MCF 10A (cell line): ENCODE data around the gene KIF12. TPM values are rescaled to one million over a fixed set of nuclear protein-coding genes. Genes with fewer than 3 reads are reported as not detected.

Experiments
- Bru-seq: library from RNA; stranded (reverse); fragments of 400-500 nt; gene quantifications from one replicate; lab custom pipeline; 2021; lab: Mats Ljungman, UMichigan
- BruChase-seq, 2 experiments: library from RNA; stranded (reverse); fragments of 400-500 nt; gene quantifications; one replicate each; lab custom pipeline; 2021; lab: Mats Ljungman, UMichigan
- BruUV-seq: library from RNA; stranded (reverse); fragments of 400-500 nt; replicated peaks from 2 replicates; lab custom pipeline; 2021; lab: Mats Ljungman, UMichigan
- CTCF ChIA-PET: fragments of 300-600 bp; sonication (Branson Sonifier 250); formaldehyde crosslinking; extraction: SDS; loops from one replicate; lab custom pipeline; 2021; ENCODE audit warnings: antibody characterized with exemption, inconsistent platforms; lab: Yijun Ruan, JAX
- POLR2A ChIA-PET: fragments of 300-600, 350-650 bp; sonication (Branson Sonifier 250); formaldehyde crosslinking; extraction: SDS; loops from one replicate; lab custom pipeline; 2020; ENCODE audit warnings: antibody characterized with exemption, inconsistent platforms; lab: Yijun Ruan, JAX
- DNase-seq: peaks from one replicate; pipeline ENCODE4 v3.0.0-alpha.2; 2018; ENCODE audit not compliant: unreplicated experiment
- H3K27ac Mint-ChIP-seq: one replicate; pipeline ENCODE4 v1.8.0; 2022; ENCODE audit warnings: mild to moderate bottlenecking, low read depth, mixed read lengths; ENCODE audit not compliant: unreplicated experiment
- H3K27me3 Mint-ChIP-seq: one replicate; pipeline ENCODE4 v1.8.0; 2022; ENCODE audit warnings: mixed read lengths; ENCODE audit not compliant: insufficient read depth, unreplicated experiment
- H3K36me3 Mint-ChIP-seq: one replicate; pipeline ENCODE4 v1.8.0; 2022; ENCODE audit warnings: mild to moderate bottlenecking, moderate library complexity, mixed read lengths; ENCODE audit not compliant: insufficient read depth, unreplicated experiment
- H3K4me1 Mint-ChIP-seq: one replicate; pipeline ENCODE4 v1.8.0; 2022; ENCODE audit warnings: mixed read lengths; ENCODE audit not compliant: insufficient read depth, unreplicated experiment
- H3K4me3 Mint-ChIP-seq: one replicate; pipeline ENCODE4 v1.8.0; 2022; ENCODE audit warnings: mild to moderate bottlenecking, moderate library complexity, mixed read lengths; ENCODE audit not compliant: unreplicated experiment
- H3K9me3 Mint-ChIP-seq: one replicate; pipeline ENCODE4 v1.8.0; 2022; ENCODE audit warnings: mixed read lengths; ENCODE audit not compliant: unreplicated experiment
- CTCF ChIP-seq: fragments of 200-600 bp; IDR thresholded peaks from one replicate; pipeline ENCODE4 v1.8.0; 2022; ENCODE audit warnings: antibody characterized with exemption, mild to moderate bottlenecking; ENCODE audit not compliant: unreplicated experiment
- intact Hi-C: fragments of 100-400 bp; cut with micrococcal nuclease; formaldehyde crosslinking; loops from 2 replicates; pipeline ENCODE4 v1.14.1; 2022
- long read RNA-seq: library from polyadenylated mRNA; stranded (forward); transcript quantifications from one replicate; pipeline ENCODE4 v2.0.0, GENCODE V29; 2022
- total RNA-seq: library from RNA; stranded (reverse); gene quantifications from 2 replicates; pipeline ENCODE4 v1.2.3, GENCODE V29; 2022

KIF12 gene
- not detected in 2 replicates for total RNA-seq
- not detected for Bru-seq, nascent RNA
- BruChase-seq, experiment 1, labeled RNA remaining after a 6-hour chase = not detected
- BruChase-seq, experiment 2, labeled RNA remaining after a 2-hour chase = not detected
- long read RNA-seq = 0 reads

DNA sequence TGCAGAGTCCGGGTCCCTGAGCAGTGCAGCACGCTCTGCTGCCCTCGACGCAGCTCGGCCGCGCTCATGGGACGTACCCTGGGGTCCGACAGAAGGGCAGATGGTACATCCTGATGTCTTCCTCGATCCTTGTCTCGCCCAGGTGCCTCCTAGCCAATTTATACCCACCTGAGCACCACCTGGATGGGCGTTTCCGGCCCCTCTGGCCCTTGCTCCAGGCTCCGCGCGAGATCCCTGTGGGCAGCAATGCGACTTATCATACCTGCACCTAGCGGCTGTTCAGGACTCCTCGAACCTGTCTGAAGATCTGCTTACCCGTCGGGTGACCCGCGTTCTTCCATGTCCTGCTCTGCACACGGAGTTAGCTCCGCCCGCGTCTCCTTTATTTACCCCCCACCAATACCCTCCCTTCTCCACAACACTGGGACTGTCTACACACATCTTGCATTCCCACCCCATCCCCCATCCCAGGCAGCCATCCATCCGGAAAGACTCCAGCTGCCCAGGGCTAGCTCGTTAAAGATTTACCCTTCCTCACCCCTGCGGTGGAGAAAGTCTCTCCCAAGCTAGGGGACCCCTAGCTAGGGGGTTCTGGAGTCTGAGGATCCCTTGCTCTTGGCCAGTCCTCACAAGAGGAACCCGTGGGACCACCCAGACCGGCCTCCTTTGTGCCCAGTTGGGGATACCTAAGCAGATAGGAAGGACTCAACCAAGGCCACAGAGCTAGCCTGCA, at the start of gene KIF12:
Gene KIF12, minus strand, starts transcription at position 357 of the 733 bp plus-strand sequence. Its CDS starts 16 bp downstream, at position 341.
- no peak for DNase-seq
- Mint-ChIP-seq H3K36me3 (no peaks in the 10 kb centered on the region), H3K27ac (no peak within 1 kb of the TSS), H3K4me1 (no peaks in the 10 kb centered on the region), H3K4me3 (no peak within 1 kb of the TSS), H3K27me3 (peaks cover 15% of the 10 kb centered on the region), H3K9me3 (peaks cover 8% of the 10 kb centered on the region)
- no TSS peak for BruUV-seq
- CTCF ChIA-PET = interaction anchor here (0.6 to 2.7 kb wide), 6 partner anchors 10 to 850 kb away, joined by 3 to 19 read pairs (median 5); no protein-coding TSS in a partner anchor
- intact Hi-C loops = no loop called here
- POLR2A ChIA-PET = no interaction called here
- TF ChIP-seq CTCF = no peak

- H3K27ac Mint-ChIP-seq = no peak overlapping the region
- DNase-seq = no peak
- no peak for TF ChIP-seq CTCF
- no peaks in the 10 kb centered on the region for H3K4me1 Mint-ChIP-seq
- no peaks in the 10 kb centered on the region for H3K9me3 Mint-ChIP-seq
- intact Hi-C loops = no loop called here
- H3K27me3 Mint-ChIP-seq = peaks cover 30% of the 10 kb centered on the region
- BruUV-seq = no TSS peak
- H3K36me3 Mint-ChIP-seq = no peaks in the 10 kb centered on the region
- ChIA-PET CTCF (interaction anchor here (0.9 to 1.8 kb wide), 3 partner anchors 8 to 145 kb away, joined by 4 to 6 read pairs (median 5); partner anchors contain the start of gene COL27A1), POLR2A (no interaction called here)
- no peak overlapping the region for H3K4me3 Mint-ChIP-seq
These were observed 47.6 kb upstream of the KIF12 start for GRCh38 chr9:114146735-114147134.

DNA sequence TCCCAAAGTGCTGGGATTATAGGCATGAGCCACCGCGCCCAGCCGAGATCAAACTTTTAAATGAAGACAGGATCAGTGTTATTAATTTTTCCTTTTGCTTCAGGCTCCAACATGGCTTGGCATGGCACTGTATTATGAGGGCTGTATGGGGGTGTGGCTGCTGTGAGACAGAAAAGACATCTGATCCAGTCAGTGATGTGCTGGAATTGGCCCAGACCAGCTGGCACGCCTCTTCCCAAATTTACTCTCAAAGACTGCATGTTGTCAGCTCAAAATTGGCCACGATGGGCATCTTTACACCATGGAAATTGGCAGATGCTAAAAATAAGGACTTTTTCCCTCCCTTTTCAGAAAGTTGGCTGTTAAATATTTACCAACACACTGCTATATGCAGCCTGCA, 44.1 kb upstream of the KIF12 start:
- H3K27me3 Mint-ChIP-seq = peaks cover 47% of the 10 kb centered on the region
- no peaks in the 10 kb centered on the region for H3K4me1 Mint-ChIP-seq
- H3K36me3 Mint-ChIP-seq = no peaks in the 10 kb centered on the region
- intact Hi-C loops = no loop called here
- no TSS peak for BruUV-seq
- ChIA-PET POLR2A (interaction anchor here (1.1 kb wide), 1 partner anchor 17 kb away, joined by 3 read pairs; no protein-coding TSS in a partner anchor), CTCF (interaction anchor here (1.2 to 3.8 kb wide), 5 partner anchors 12 to 148 kb away, joined by 3 to 17 read pairs (median 6); partner anchors contain the start of gene COL27A1)
- no peaks in the 10 kb centered on the region for H3K9me3 Mint-ChIP-seq
- no peak for TF ChIP-seq CTCF
- H3K27ac Mint-ChIP-seq = no peak overlapping the region
- no peak for DNase-seq
- no peak overlapping the region for H3K4me3 Mint-ChIP-seq
